Measurements from ENCODE around the gene C19orf38. TPM values are rescaled to one million over a fixed set of nuclear protein-coding genes. Genes with fewer than 3 reads are reported as not detected.

The C19orf38 gene
- total RNA-seq, 1 experiment from 2014 or later, result not detected

- Histone ChIP-seq H2AK5ac (ENCODE audit: insufficient read length, low read length) (no peak overlapping the region), H3K23ac (ENCODE audit: insufficient read length, low read depth, low read length) (no peak overlapping the region), H3K23me2 (ENCODE audit: insufficient read length, low read depth, low read length, poor library complexity, severe bottlenecking) (peaks cover 8% of the 10 kb centered on the region), H3K79me1 (ENCODE audit: insufficient read depth, low read depth, low read length, poor library complexity, severe bottlenecking) (peaks cover 5% of the 10 kb centered on the region), H3K9me3 (ENCODE audit: control insufficient read depth, low read depth, low read length) (no peaks in the 10 kb centered on the region), H3K79me2 (ENCODE audit: insufficient read depth, low read length) (peaks cover 22% of the 10 kb centered on the region; the same call in 1 of the 2 replicates), H3K4me1 (ENCODE audit: insufficient read depth, low read length) (peaks cover 2% of the 10 kb centered on the region; the same call in 1 of the 2 replicates), H4K5ac (ENCODE audit: insufficient read length, low read depth, low read length) (no peak overlapping the region), H3K27me3 (ENCODE audit: insufficient read depth, low read length) (no peaks in the 10 kb centered on the region), H2BK120ac (ENCODE audit: low read depth, low read length, poor library complexity, severe bottlenecking) (no peak overlapping the region), H4K91ac (ENCODE audit: insufficient read length, low read depth, low read length) (no peak overlapping the region), H3K9ac (ENCODE audit: extremely low read depth, insufficient read length, low read length) (peak overlapping the region; percentile 61), H3K14ac (ENCODE audit: insufficient read depth, low read length) (no peak overlapping the region), H3K4ac (ENCODE audit: low read depth, low read length) (no peak overlapping the region), H3K18ac (ENCODE audit: insufficient read length, low read depth, low read length) (no peak overlapping the region), H4K20me1 (ENCODE audit: control insufficient read depth, insufficient read depth, insufficient read length) (no peaks in the 10 kb centered on the region), H2BK15ac (ENCODE audit: low read depth, low read length) (no peak overlapping the region), H3K4me2 (ENCODE audit: insufficient read depth, insufficient read length, low read length) (peak overlapping the region; percentile 71), H2BK12ac (ENCODE audit: insufficient read length, low read depth, low read length) (no peak overlapping the region), H4K8ac (replicated peaks; ENCODE audit: insufficient read length, low read depth, low read length) (no peak overlapping the region), H3K56ac (ENCODE audit: insufficient read length, low read depth, low read length) (no peak overlapping the region), H3T11ph (ENCODE audit: low read length) (no peak overlapping the region), H2BK20ac (ENCODE audit: low read depth, low read length, poor library complexity, severe bottlenecking) (no peak overlapping the region), H3K27ac (ENCODE audit: insufficient read length, low read depth, low read length) (no peak overlapping the region), H2BK5ac (ENCODE audit: insufficient read length, low read length) (no peak overlapping the region), H2AFZ (ENCODE audit: low read length) (no peak overlapping the region)
- H3K4me3 Mint-ChIP-seq, result peak overlapping the region; percentile 85 to 89
- WGBS (ENCODE audit: extremely low coverage, insufficient read length, low lambda C conversion rate), result no CpG with 5 or more reads among the region's 16 CpGs
- no peaks in the 10 kb centered on the region for H3K9me3 Mint-ChIP-seq
- peaks cover 12 to 22% of the 10 kb centered on the region in 2 experiments for H3K4me1 Mint-ChIP-seq
- no peaks in the 10 kb centered on the region for H3K27me3 Mint-ChIP-seq (ENCODE audit: low read depth)
- H3K27ac Mint-ChIP-seq, result peak overlapping the region; percentile 10 to 53 (median 50); a peak in 5 of 7 replicates
- peaks cover 1 to 18% (median 4%) of the 10 kb centered on the region in 3 experiments; a peak in 4 of 7 replicates for H3K36me3 Mint-ChIP-seq (ENCODE audit: insufficient read depth in 1 of 3, low read depth in 3 of 3)
- no peak for DNase-seq
- TF ChIP-seq CTCF (conservative IDR thresholded peaks at IDR 0.05), result no peak
Measured at GRCh38 chr19:10872546-10873107, 24.4 kb downstream of the C19orf38 start.
